NCI-H524 (cell line): Measurements from ENCODE around the gene TRUB2.
A peak's percentile ranks its signal among the peaks of the same experiment; 100 is the strongest.

ENCODE experiments used
- DNase-seq, 2 experiments: peaks; one replicate each; lab custom pipeline; 2025; lab: John Stamatoyannopoulos, UW

The TRUB2 gene

GRCh38 chr9:128322404-128323211, at the start of gene TRUB2, which contains the start of gene COQ4:
Gene TRUB2, minus strand, starts transcription at chr9:128322447. Its CDS starts 39 bp downstream, at chr9:128322408.
Gene COQ4, plus strand, starts transcription at chr9:128322839. Its CDS starts 20 bp downstream, at chr9:128322859.
- DNase-seq = peak; percentile 96 to 97

GRCh38 chr9:128371630-128372117, 49.4 kb upstream of the TRUB2 start:
- no peak for DNase-seq

GRCh38 chr9:128370752-128371629, 48.7 kb upstream of the TRUB2 start, which contains the start of gene URM1:
Gene URM1, plus strand, starts transcription at chr9:128371374. Its CDS starts 7 bp downstream, at chr9:128371381.
- peak; percentile 89 to 92 for DNase-seq

- no peak for DNase-seq
These were observed 48.1 kb upstream of the TRUB2 start for GRCh38 chr9:128370367-128370751.

DNA sequence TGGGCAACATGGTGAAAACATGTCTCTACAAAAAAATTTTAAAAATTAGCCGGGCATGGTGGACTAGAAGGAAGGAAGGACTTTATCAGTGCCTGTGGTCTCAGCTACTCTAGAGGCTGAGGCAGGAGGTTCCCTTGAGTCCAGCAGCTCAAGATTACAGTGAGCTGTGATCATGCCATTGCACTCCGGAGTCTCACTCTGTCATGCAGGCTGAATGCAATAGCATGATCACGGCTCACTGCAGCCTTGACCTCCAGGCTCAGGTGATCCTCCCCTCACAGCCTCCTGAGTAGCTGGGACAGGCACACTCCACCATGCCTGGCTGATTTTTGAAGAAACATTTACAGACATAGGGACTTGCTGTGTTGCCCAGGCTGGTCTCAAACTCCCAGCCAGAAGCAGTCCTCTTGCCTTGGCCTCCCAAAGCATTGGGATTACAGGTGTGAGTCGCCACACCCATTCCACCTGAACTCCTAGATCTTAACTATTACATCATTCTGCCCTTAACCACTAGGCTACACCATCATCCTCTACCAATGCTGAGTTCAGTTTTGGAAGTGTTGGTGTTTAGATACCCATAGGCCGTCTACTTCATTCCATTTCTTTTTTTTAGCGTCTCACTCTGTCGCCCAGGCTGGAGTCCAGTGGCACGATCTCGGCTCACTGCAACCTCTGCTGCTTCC, 46.9 kb upstream of the TRUB2 start:
- no peak for DNase-seq

DNA sequence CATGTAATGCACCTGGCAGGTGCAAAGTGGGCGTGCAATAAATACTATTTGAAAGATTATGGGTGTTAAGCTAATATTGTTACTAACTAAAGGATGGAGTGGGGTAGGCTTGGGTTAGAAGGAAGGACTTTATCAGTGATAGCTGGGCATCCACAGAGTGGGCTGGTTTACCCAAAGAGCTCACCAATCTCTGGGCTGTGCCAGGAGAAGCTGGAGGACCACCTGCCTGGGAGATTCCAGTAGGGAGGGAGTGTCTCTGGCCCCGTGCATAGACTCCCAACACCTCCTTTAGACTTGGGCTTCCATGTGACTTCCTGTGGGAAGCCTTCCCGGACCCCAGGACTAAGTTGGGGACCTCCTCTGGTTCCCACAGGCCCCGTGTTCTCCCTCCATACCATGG, 43.3 kb upstream of the TRUB2 start:
- DNase-seq = no peak

DNA sequence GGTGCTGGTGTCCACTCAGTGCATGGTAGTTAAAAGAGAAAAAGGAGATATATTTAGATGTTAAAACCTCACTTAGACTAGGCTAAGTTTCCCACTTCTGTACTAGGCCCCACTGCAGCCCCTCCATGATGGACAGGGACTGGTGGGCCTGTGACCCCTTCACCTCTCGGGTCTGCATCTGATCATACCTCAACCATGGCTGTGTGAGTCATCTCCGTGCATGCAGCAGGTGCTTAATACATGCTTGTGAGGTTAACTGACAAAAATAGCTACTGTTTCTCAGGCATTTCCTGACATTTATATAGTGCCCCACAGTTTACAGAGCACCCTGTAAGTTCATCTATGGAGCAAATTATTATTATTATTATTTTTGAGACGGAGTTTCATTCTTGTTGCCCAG, 40.5 kb upstream of the TRUB2 start:
- no peak for DNase-seq

DNA sequence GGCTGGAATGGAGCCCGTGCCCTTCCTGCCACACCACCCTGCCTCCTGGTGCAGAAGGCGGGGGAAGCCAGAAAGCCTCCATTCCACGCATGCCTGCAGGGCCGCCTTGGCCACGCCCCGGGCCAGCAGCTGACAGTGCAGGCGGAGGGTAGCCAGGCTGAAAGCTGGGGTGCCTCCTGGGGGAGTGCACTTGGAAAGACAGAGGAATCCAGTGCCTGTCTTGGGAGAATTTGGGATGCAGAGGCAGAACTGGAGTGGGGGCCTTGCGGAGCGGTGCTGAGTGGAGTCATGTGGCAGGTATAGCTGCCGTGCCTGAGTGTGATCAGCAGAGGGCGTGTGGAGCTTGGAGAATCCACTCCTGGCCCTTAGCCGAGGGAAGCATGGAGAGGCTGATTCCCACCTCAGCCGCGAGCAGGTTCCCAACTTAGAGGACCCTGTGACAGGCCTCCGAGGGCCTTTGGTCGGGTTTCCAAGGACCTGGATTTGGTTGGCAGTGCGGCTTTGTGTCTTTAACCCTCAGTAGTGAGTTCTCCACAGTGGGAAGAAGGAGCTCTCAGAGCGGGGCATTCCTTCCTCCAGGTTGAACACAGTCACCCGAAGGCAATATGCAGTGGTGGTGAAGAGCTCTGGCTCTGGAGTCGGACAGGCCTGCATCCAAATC, 39.9 kb upstream of the TRUB2 start:
- DNase-seq = peak; percentile 77 to 86

DNA sequence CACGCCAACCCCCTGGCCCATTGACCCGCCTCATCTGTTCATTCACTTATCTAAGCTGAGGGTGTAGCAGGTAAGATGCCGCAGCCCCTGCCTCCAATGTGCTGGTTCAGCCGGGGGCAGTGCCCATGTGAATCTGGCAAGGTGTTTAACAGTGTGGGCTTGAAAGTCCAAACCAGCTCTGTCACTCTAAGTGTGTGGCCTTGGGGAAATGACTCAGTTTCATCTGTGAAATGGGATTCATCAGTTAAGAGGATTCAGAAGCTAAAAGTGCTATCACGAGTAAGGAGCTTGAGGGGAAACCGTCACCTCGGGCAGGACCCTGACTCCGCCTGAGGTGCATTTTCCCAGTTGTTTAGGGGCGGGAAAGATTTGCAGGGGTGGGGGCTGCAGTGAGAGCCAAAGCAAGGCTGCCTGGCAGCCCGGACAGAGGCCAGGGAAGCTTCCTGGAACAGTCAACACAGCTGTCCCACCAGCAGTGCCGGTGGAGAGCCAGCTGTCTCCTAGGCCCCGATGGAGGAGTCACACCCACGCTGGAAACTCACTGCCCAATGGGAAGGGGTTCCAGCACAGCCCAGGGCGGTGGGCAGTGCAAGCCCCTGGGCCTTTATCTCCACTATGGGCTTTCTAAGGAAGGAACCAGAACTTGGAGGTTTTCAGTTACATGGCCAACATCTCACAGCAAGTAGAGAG, 39.2 kb upstream of the TRUB2 start:
- peak; percentile 48 to 63 for DNase-seq

DNA sequence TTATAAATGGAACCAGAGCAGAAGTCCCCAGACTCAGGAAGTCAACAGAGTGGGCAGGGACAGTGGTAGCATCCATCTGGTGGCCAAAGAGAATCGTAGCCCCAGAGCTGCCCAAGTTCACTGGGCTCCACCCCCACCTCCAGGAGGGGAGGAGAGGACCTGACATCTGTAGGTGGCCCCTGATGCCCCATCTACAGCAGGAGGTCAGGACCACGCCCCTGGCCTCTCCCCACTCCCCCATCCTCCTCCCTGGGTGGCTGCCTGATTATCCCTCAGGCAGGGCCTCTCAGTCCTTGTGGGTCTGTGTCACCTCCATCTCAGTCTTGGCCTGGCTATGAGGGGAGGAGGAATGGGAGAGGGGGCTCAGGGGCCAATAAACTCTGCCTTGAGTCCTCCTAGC, 38.6 kb upstream of the TRUB2 start:
- no peak for DNase-seq

DNA sequence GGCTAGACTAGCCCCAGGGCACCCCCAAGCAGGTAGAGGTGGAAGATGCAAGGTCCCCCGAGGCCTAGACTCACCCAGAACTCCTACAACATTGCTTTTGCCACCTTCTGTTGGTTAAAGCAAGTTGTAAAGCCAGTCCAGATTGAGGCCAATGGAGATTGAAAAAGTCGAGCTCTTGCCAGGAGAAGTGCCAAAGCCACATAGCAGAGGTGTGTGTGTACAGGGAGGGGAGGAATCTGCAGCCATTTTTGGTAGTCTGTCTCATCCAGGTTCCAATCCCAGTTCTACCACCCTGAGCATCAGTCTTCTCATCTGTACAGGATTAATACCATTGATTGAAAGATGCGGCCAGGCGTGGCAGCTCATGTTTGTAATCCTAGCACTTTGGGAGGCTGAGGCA, 36.6 kb upstream of the TRUB2 start:
- DNase-seq = no peak

DNA sequence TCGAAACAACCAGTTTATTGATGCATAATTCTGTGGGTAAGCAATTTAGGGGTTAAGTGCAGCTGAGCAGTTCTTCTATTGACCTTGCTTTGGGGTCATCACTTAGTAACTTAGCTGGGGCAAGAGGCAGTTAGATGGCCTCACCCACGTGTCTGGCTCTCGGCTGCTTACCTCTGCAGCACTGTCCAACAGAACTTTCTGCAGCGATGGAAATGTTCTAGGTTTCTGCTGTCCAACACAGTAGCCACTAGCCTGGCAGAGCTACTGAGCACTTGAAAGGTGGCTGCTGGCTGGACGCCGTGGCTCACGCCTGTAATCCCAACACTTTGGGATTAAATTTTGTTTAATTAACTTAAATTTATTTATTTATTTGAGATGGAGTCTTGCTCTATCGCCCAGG, 35.8 kb upstream of the TRUB2 start:
- DNase-seq = no peak

DNA sequence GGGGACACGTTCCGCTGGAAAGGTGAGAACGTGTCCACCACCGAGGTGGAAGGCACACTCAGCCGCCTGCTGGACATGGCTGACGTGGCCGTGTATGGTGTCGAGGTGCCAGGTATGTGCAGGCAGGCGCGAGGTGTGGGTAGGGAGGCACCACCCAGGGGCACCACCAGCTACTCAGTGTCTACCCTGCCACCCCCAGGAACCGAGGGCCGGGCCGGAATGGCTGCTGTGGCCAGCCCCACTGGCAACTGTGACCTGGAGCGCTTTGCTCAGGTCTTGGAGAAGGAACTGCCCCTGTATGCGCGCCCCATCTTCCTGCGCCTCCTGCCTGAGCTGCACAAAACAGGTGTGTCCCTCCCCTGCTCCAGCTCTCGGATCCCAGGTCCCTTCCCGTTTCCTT, 33.2 kb upstream of the TRUB2 start:
- no peak for DNase-seq

GRCh38 chr9:128349772-128350171, 27.5 kb upstream of the TRUB2 start:
- DNase-seq = no peak

GRCh38 chr9:128349125-128349524, 26.9 kb upstream of the TRUB2 start:
- no peak for DNase-seq

- DNase-seq = no peak
These were observed 22.8 kb upstream of the TRUB2 start for GRCh38 chr9:128344931-128345605.

DNA sequence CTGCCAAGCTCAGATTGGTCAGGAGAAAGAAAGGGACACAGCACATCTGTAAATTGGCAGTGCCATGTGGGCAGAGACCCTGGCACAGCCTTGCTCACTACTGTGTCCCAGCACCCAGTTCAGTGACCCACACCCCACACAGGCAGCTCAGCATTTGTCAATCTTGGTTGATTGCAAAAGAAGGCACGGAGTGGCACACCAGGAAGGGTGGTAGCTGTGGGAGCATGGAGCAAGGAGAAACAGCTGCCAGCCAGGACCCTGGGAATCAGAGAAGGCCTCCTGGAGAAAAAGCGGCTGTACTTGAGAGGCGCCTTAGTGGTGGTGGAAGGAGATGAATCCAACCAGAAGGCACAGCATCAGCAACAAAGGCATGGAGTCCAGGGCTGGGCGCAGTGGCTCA, 21.6 kb upstream of the TRUB2 start:
- no peak for DNase-seq

DNA sequence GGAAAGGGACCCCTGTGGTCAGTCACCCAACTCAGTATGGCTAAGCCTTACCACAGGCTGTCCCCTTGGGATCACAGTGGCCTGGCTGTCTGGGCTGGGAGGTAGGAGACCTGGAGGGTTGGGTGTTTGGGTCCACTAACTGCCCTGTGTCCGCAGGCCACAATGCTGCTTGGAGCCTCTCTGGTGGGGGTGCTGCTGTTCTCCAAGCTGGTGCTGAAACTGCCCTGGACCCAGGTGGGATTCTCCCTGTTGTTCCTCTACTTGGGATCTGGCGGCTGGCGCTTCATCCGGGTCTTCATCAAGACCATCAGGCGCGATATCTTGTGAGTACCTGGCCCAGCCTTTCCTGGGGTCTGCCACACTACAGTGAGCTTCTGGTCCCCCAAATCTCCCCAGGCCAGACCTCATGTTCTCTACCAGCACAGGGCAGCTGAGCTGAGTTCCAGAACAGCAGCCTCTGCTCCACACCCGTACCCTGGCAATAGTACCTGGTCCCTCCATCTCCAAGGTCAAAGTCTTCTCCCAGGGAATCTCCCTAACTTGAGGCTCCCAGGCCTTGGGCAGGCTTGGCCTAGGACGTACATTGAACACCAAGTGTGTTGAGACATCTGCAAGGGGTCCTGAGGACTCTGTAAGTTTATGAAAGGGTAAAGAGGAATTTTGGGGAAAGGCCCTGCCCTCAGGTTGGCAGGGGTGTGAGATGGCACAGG, 20.9 kb upstream of the TRUB2 start:
- no peak for DNase-seq

- DNase-seq = peak; percentile 64 to 82
These were observed 19.2 kb upstream of the TRUB2 start for GRCh38 chr9:128341435-128341849.
